IPS DF 4.7 (cell line): ENCODE data around the gene ATAT1.

ENCODE experiments used
- DNase-seq: peaks from one replicate; pipeline ENCODE4 v3.0.0-alpha.2; 2013; ENCODE audit warnings: low spot score; ENCODE audit errors: extremely low read depth

Gene ATAT1

GRCh38 chr6:30626484-30627366, at the start of gene ATAT1:
ATAT1 (plus strand) TSS chr6:30626874.
- DNase-seq: no peak

- no peak for DNase-seq
Measured at GRCh38 chr6:30578051-30578450, 48.6 kb upstream of the ATAT1 start.

GRCh38 chr6:30583921-30584320, 42.8 kb upstream of the ATAT1 start:
- no peak for DNase-seq

- no peak for DNase-seq
Measured at GRCh38 chr6:30589754-30590358, 36.8 kb upstream of the ATAT1 start.

- DNase-seq: no peak
Measured at GRCh38 chr6:30590509-30590908, 36.2 kb upstream of the ATAT1 start.

- no peak for DNase-seq
Measured at GRCh38 chr6:30591008-30591407, 35.7 kb upstream of the ATAT1 start.

GRCh38 chr6:30592287-30592686, 34.4 kb upstream of the ATAT1 start:
- no peak for DNase-seq

- peak; percentile 82 for DNase-seq
Measured at GRCh38 chr6:30597315-30598144, 29.1 kb upstream of the ATAT1 start.

- DNase-seq: no peak
Measured at GRCh38 chr6:30598912-30599624, 27.6 kb upstream of the ATAT1 start.

GRCh38 chr6:30599625-30600324, 26.9 kb upstream of the ATAT1 start:
- DNase-seq: no peak

- no peak for DNase-seq
Measured at GRCh38 chr6:30600451-30600961, 26.2 kb upstream of the ATAT1 start.

GRCh38 chr6:30601436-30601814, 25.2 kb upstream of the ATAT1 start:
- no peak for DNase-seq

- DNase-seq: no peak
Measured at GRCh38 chr6:30601815-30602641, 24.6 kb upstream of the ATAT1 start.

GRCh38 chr6:30603961-30604360, 22.7 kb upstream of the ATAT1 start:
- DNase-seq: no peak

- no peak for DNase-seq
Measured at GRCh38 chr6:30610065-30610464, 16.6 kb upstream of the ATAT1 start.

- DNase-seq: no peak
Measured at GRCh38 chr6:30611150-30611855, 15.4 kb upstream of the ATAT1 start.

GRCh38 chr6:30611856-30612194, 14.8 kb upstream of the ATAT1 start:
- DNase-seq: no peak

- DNase-seq: no peak
Measured at GRCh38 chr6:30612213-30612612, 14.5 kb upstream of the ATAT1 start.

GRCh38 chr6:30612687-30613248, 13.9 kb upstream of the ATAT1 start:
- DNase-seq: no peak
